Gastroesophageal sphincter (tissue), 3 donors: ENCODE results near the gene ZNF32.

Experiments
- CTCF ChIP-seq, 4 experiments: fragments of 200-600 bp in 2 of 4; fragments of 450-650 bp in 2 of 4; sonication (generic) in 1 of 4; IDR thresholded peaks; one replicate each; pipeline ENCODE4 v1.5.1; 2017 to 2019; ENCODE audit warnings: antibody characterized with exemption in 4 of 4, mild to moderate bottlenecking in 2 of 4, moderate library complexity in 2 of 4
- POLR2A ChIP-seq, 2 donors: fragments of 450-650 bp; IDR thresholded peaks; one replicate each; pipeline ENCODE4 v1.6.1; 2017; ENCODE audit warnings: antibody characterized with exemption in 2 of 2, mild to moderate bottlenecking in 2 of 2, moderate library complexity in 1 of 2
- POLR2AphosphoS5 ChIP-seq: sonication (generic); formaldehyde crosslinking; IDR thresholded peaks from one replicate; pipeline ENCODE4 v1.6.1; 2017; ENCODE audit warnings: antibody characterized with exemption

GRCh38 chr10:43610636-43611035 is 38.0 kb downstream of the ZNF32 start:
- TF ChIP-seq CTCF (IDR thresholded peaks at IDR 0.05) (no peak), POLR2AphosphoS5 (no peak), POLR2A (IDR thresholded peaks at IDR 0.05) (no peak)
